NT2/D1 (cell line): Measurements from ENCODE around the gene FRMD4A.

Source experiments
- SUZ12 ChIP-seq: IDR thresholded peaks from 2 replicates; pipeline ENCODE4 v1.6.1; 2011; ENCODE audit not compliant: insufficient read length, insufficient read depth; ENCODE audit errors: extremely low read depth
- ZNF274 ChIP-seq: IDR thresholded peaks from 2 replicates; pipeline ENCODE4 v1.6.1; 2011; ENCODE audit warnings: mild to moderate bottlenecking, low read depth, low read length

- TF ChIP-seq ZNF274: no peak
- TF ChIP-seq SUZ12: no peak
These were observed 170.4 kb downstream of the FRMD4A start for GRCh38 chr10:14160299-14160698.
